Measurements from ENCODE around the gene AHNAK2. TPM values are rescaled to one million over a fixed set of nuclear protein-coding genes. Genes with fewer than 3 reads are reported as not detected.

AHNAK2 gene
- total and polyA plus RNA-seq, 8 donors: 1.5 to 117 (median 13.5) TPM

GRCh38 chr14:105005329-105005928 lies 27.3 kb upstream of the AHNAK2 start:
- intact Hi-C loops (cut with DNase I; ENCODE audit: low total_unique reads): no loop called here
- no peaks in the 10 kb centered on the region for H3K27me3 ChIP-seq
- no peaks in the 10 kb centered on the region for H3K9me3 ChIP-seq
- no peaks in the 10 kb centered on the region for H3K4me1 ChIP-seq
- no peak overlapping the region for H3K4me3 ChIP-seq
- TF ChIP-seq EP300 (IDR thresholded peaks at IDR 0.05): no peak
- TF ChIP-seq POLR2A (IDR thresholded peaks at IDR 0.05): no peak
- TF ChIP-seq POLR2AphosphoS5 (IDR thresholded peaks at IDR 0.05): no peak
- TF ChIP-seq, protein P1, sequence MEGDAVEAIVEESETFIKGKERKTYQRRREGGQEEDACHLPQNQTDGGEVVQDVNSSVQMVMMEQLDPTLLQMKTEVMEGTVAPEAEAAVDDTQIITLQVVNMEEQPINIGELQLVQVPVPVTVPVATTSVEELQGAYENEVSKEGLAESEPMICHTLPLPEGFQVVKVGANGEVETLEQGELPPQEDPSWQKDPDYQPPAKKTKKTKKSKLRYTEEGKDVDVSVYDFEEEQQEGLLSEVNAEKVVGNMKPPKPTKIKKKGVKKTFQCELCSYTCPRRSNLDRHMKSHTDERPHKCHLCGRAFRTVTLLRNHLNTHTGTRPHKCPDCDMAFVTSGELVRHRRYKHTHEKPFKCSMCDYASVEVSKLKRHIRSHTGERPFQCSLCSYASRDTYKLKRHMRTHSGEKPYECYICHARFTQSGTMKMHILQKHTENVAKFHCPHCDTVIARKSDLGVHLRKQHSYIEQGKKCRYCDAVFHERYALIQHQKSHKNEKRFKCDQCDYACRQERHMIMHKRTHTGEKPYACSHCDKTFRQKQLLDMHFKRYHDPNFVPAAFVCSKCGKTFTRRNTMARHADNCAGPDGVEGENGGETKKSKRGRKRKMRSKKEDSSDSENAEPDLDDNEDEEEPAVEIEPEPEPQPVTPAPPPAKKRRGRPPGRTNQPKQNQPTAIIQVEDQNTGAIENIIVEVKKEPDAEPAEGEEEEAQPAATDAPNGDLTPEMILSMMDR (IDR thresholded peaks at IDR 0.05): no peak
- H3K36me3 ChIP-seq: peaks cover 5 to 44% (median 34%) of the 10 kb centered on the region in 4 donors
- 69 to 85% (median 75%) methylated on average over 8 to 20 of the region's 20 CpGs for WGBS, 5 donors
- DNase-seq: no peak
- no peak overlapping the region for H3K27ac ChIP-seq

GRCh38 chr14:104999361-104999760 lies 21.2 kb upstream of the AHNAK2 start:
- DNase-seq: no peak
- Histone ChIP-seq H3K9me3 (peaks cover 0 to 6% (median 0%) of the 10 kb centered on the region in 4 donors), H3K27me3 (no peaks in the 10 kb centered on the region), H3K36me3 (peaks cover 0 to 26% (median 19%) of the 10 kb centered on the region in 4 donors), H3K27ac (no peak overlapping the region), H3K4me3 (no peak overlapping the region), H3K4me1 (no peaks in the 10 kb centered on the region)
- 83 to 96% (median 93%) methylated on average over 3 of the region's 3 CpGs for WGBS, 5 donors
- no peak for TF ChIP-seq POLR2A (IDR thresholded peaks at IDR 0.05)
- intact Hi-C loops (cut with DNase I; ENCODE audit: low total_unique reads): no loop called here

GRCh38 chr14:104998801-104999200 lies 20.6 kb upstream of the AHNAK2 start:
- WGBS, 5 donors: 88 to 99% (median 95%) methylated on average over 3 to 5 of the region's 5 CpGs
- no peak for DNase-seq
- TF ChIP-seq EP300 (IDR thresholded peaks at IDR 0.05) (no peak), POLR2A (IDR thresholded peaks at IDR 0.05) (no peak), POLR2AphosphoS5 (IDR thresholded peaks at IDR 0.05) (no peak)
- TF ChIP-seq, protein P1 (IDR thresholded peaks at IDR 0.05): no peak
- Histone ChIP-seq H3K4me1 (no peaks in the 10 kb centered on the region), H3K36me3 (peaks cover 0 to 32% (median 24%) of the 10 kb centered on the region in 4 donors), H3K9me3 (peaks cover 0 to 6% (median 0%) of the 10 kb centered on the region in 4 donors), H3K27ac (no peak overlapping the region), H3K4me3 (no peak overlapping the region), H3K27me3 (no peaks in the 10 kb centered on the region)
- intact Hi-C loops (cut with DNase I; ENCODE audit: low total_unique reads): no loop called here

GRCh38 chr14:104996483-104996882 lies 18.3 kb upstream of the AHNAK2 start:
- Histone ChIP-seq H3K9me3 (peaks cover 0 to 6% (median 0%) of the 10 kb centered on the region in 4 donors), H3K4me3 (no peak overlapping the region), H3K4me1 (no peaks in the 10 kb centered on the region), H3K36me3 (peaks cover 10 to 55% (median 47%) of the 10 kb centered on the region in 4 donors), H3K27me3 (no peaks in the 10 kb centered on the region), H3K27ac (no peak overlapping the region)
- TF ChIP-seq EP300 (IDR thresholded peaks at IDR 0.05) (no peak), POLR2A (IDR thresholded peaks at IDR 0.05) (no peak), POLR2AphosphoS5 (IDR thresholded peaks at IDR 0.05) (no peak)
- TF ChIP-seq, protein P1 (IDR thresholded peaks at IDR 0.05): no peak
- intact Hi-C loops (cut with DNase I; ENCODE audit: low total_unique reads): no loop called here
- 85 to 96% (median 93%) methylated on average over 13 of the region's 13 CpGs for WGBS, 5 donors
- DNase-seq: no peak

- H3K27ac ChIP-seq: no peak overlapping the region
- no peak overlapping the region for H3K4me3 ChIP-seq
- H3K4me1 ChIP-seq: no peaks in the 10 kb centered on the region
- intact Hi-C loops (cut with DNase I; ENCODE audit: low total_unique reads): no loop called here
- H3K9me3 ChIP-seq: peaks cover 0 to 6% (median 0%) of the 10 kb centered on the region in 4 donors
- WGBS, 5 donors: 85 to 95% (median 91%) methylated on average over 5 of the region's 5 CpGs
- TF ChIP-seq, protein P1 (IDR thresholded peaks at IDR 0.05): no peak
- TF ChIP-seq POLR2A (IDR thresholded peaks at IDR 0.05) (no peak), EP300 (IDR thresholded peaks at IDR 0.05) (no peak), POLR2AphosphoS5 (IDR thresholded peaks at IDR 0.05) (no peak)
- no peak for DNase-seq
- H3K36me3 ChIP-seq: peaks cover 10 to 57% (median 49%) of the 10 kb centered on the region in 4 donors
- H3K27me3 ChIP-seq: no peaks in the 10 kb centered on the region
Measured at GRCh38 chr14:104996032-104996431, 17.9 kb upstream of the AHNAK2 start.
